Measurements from ENCODE around the gene GNB1L. TPM values are rescaled to one million over a fixed set of nuclear protein-coding genes. Genes with fewer than 3 reads are reported as not detected.
A peak's percentile ranks its signal among the peaks of the same experiment; 100 is the strongest.

Gene GNB1L
- total and polyA plus RNA-seq, 5 donors from 2014 or later, result 8.2 to 29.8 (median 15.2) TPM

DNA sequence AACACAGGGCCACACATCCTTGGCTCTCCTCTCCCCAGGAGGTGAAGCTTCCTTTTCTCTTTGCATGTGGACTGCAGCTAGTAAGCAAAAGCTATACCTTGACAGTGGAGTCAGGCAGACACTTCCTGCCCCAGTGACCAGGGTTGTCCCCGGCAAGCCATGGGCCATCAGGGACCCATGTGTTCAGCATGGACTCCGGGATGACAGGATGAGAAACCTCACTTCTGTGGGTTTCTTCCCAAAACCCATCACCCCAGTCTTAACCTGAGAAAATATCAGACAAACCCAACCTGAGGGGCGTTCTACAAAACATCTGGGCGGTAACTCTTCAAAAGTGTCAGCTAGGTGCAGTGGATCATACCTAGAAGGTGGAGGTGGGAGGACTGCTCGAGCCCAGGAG lies 40.2 kb downstream of the GNB1L start:
- Mint-ChIP-seq H3K4me1 (peaks cover 0 to 22% (median 2%) of the 10 kb centered on the region in 4 donors), H3K4me3 (no peak overlapping the region), H3K9me3 (no peaks in the 10 kb centered on the region), H3K36me3 (peaks cover 6% of the 10 kb centered on the region), H3K27ac (peak overlapping the region in 1 of 3 donors; percentile 55), H3K27me3 (no peaks in the 10 kb centered on the region)
- no peak overlapping the region for H3K4me3 ChIP-seq (ENCODE audit: low read depth, low read length)
- H3K27ac ChIP-seq (ENCODE audit: insufficient read depth, low read length, poor library complexity, severe bottlenecking), result no peak overlapping the region
- ATAC-seq (ENCODE audit: low read depth in 2 of 2), result no peak
- peaks cover 10% of the 10 kb centered on the region for H3K4me1 ChIP-seq (ENCODE audit: control insufficient read depth, insufficient read depth, low read length, poor library complexity, severe bottlenecking)
- no peaks in the 10 kb centered on the region for H3K27me3 ChIP-seq (ENCODE audit: control insufficient read depth, insufficient read depth, low read length)
- H3K9me3 ChIP-seq (ENCODE audit: control insufficient read depth in 2 of 2, low read length in 2 of 2), result no peaks in the 10 kb centered on the region
- no peak for DNase-seq
- peaks cover 4% of the 10 kb centered on the region for H3K36me3 ChIP-seq (ENCODE audit: control insufficient read depth, insufficient read depth, low read length)

DNA sequence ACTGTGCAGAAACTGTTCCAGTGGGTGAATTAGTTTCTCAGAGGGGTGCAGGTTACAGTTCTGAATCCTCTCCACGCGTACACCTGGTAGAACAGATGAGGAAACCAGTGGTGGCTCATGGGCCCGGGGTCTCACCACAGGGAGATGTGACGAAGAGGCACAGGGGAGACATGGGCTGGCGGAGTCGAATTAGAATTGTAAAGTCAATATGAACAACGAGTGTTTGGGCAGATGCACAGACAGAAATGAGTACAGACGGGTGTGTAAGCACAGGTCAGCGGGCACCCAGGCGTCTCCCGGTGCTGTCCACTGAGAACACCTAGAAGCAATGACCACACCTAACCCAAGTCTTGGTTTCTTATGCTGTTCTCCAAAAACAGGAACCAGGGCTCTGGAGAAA lies 41.8 kb downstream of the GNB1L start:
- H3K4me3 Mint-ChIP-seq, result no peak overlapping the region
- H3K4me1 Mint-ChIP-seq, result peaks cover 0 to 26% (median 2%) of the 10 kb centered on the region in 4 donors
- H3K9me3 Mint-ChIP-seq, result no peaks in the 10 kb centered on the region
- H3K36me3 ChIP-seq (ENCODE audit: control insufficient read depth, insufficient read depth, low read length), result peaks cover 4% of the 10 kb centered on the region
- no peak overlapping the region for H3K27ac ChIP-seq (ENCODE audit: insufficient read depth, low read length, poor library complexity, severe bottlenecking)
- H3K4me3 ChIP-seq (ENCODE audit: low read depth, low read length), result no peak overlapping the region
- H3K27ac Mint-ChIP-seq, result peak overlapping the region in 1 of 3 donors; percentile 25
- peaks cover 9% of the 10 kb centered on the region for H3K36me3 Mint-ChIP-seq
- no peaks in the 10 kb centered on the region for H3K27me3 ChIP-seq (ENCODE audit: control insufficient read depth, insufficient read depth, low read length)
- no peak for DNase-seq
- no peaks in the 10 kb centered on the region for H3K9me3 ChIP-seq (ENCODE audit: control insufficient read depth in 2 of 2, low read length in 2 of 2)
- H3K4me1 ChIP-seq (ENCODE audit: control insufficient read depth, insufficient read depth, low read length, poor library complexity, severe bottlenecking), result peaks cover 10% of the 10 kb centered on the region
- H3K27me3 Mint-ChIP-seq, result no peaks in the 10 kb centered on the region
- no peak for ATAC-seq (ENCODE audit: low read depth in 2 of 2)

DNA sequence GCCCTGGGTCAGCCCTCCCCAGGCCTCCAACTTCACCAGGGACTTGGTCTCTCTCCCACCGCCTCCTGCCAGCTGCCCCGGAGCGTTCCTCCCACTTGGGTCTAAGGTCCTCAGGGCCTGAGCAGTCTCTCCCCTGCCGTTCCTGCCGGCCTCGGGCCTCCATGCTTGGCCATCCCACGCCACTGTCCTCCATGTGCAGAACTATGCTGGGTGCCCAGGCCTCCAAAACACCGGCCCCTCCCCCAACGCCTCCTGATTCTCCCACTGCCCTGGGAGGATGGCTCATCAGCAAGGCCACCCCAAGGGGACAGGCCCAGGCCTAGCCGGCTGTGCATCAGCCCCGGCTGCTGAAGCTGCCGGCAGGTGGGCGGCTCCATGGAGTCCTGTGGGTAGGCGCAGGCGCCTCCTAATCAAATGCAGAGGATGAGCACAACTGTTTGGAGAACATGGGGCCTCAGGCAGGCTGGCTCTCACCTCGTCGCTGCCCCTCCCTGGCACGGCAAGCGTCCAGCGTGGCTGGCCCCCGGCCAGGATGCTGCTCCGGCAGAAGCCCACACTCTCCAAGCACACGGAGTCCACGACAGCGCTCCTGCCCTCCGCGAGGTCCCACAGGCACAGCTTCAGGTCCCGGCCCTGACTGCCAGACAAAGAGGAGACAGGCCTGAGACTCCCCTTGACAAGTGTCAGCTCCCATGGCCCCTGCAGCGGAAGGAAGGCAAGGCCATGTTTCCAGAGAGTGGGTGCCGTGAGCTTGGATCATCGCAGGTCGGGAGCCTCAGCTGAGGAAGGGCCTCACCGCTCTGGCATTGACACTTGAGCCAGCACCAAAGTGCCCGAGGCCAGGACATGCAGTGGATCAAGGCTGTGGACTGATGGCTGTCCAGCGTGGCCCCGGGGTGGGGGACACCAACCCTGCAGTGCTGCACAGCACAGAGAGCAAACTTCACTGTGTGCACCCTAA lies 42.6 kb downstream of the GNB1L start:
- H3K27me3 ChIP-seq (ENCODE audit: control insufficient read depth, insufficient read depth, low read length), result no peaks in the 10 kb centered on the region
- DNase-seq, result no peak
- Mint-ChIP-seq H3K36me3 (peaks cover 9% of the 10 kb centered on the region), H3K9me3 (no peaks in the 10 kb centered on the region), H3K27ac (peak overlapping the region in 1 of 3 donors; percentile 25), H3K4me1 (peaks cover 0 to 26% (median 2%) of the 10 kb centered on the region in 4 donors), H3K27me3 (no peaks in the 10 kb centered on the region), H3K4me3 (no peak overlapping the region)
- no peaks in the 10 kb centered on the region for H3K9me3 ChIP-seq (ENCODE audit: control insufficient read depth in 2 of 2, low read length in 2 of 2)
- ATAC-seq (ENCODE audit: low read depth in 2 of 2), result no peak
- H3K36me3 ChIP-seq (ENCODE audit: control insufficient read depth, insufficient read depth, low read length), result peaks cover 4% of the 10 kb centered on the region
- H3K27ac ChIP-seq (ENCODE audit: insufficient read depth, low read length, poor library complexity, severe bottlenecking), result no peak overlapping the region
- H3K4me1 ChIP-seq (ENCODE audit: control insufficient read depth, insufficient read depth, low read length, poor library complexity, severe bottlenecking), result peaks cover 10% of the 10 kb centered on the region
- H3K4me3 ChIP-seq (ENCODE audit: low read depth, low read length), result no peak overlapping the region

DNA sequence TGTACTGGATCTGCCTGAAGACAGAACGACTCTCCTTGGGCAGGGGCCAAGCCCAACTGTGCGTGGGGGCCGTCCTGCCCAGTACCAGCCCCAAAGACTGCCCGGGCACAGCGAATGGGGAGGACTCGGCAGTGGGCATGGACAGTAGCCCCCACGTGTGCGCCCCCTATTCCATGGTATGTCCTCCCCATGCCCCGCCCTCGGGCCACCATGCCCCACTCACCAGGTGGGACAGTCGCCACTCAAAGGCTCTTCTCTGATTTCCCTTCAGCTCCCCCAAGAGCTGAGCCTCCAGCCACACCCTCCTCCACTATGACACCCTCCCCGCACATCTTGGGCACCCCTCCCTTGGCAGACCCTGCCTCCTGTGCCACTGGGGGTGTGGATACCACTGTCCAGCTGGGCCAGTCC lies 43.5 kb downstream of the GNB1L start:
- Mint-ChIP-seq H3K27ac (peak overlapping the region; percentile 48 to 78 (median 66)), H3K4me1 (peaks cover 0 to 26% (median 1%) of the 10 kb centered on the region in 4 donors)
- no peak for DNase-seq

DNA sequence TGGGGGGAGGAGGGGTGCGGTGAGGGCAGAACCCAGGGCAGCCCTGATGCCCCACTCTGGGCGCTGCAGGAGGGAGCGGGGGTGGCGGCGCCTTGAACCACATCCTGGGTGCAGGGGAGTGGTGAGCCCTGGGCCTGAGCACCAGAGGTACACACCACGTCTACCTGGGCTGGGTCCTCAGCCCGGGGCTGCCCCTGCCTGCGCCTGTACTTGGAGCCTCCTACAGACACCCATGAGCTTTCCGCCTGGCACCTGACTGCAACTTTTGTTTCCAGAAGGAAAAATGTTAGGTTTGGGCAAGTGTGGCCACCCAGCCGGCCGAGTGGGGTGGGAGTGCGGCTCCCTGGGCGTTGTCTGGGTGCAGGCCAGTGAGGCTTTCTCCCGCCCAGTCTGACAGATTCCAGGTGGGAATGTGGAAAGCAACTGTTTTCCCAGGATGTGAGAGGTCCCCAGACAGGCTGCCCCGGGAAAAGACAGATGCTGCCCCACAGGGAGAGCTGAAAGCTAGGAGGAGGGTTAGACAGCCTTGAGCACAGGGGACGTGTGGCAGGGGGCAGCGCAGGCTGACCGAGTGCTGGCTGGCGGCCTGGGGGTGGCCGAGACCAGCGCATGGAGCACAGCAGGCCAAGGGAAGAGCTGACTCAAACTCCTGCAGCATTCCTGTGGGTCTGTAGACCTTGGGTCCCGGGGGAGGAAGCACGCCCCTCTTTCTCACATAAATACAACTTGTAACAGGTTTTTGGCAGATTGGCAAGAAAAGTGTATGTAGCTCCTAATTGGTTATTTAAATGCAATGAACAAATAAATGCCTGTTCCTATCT lies 44.1 kb downstream of the GNB1L start:
- Mint-ChIP-seq H3K27ac (peak overlapping the region; percentile 48 to 78 (median 66)), H3K4me1 (peaks cover 0 to 24% (median 0%) of the 10 kb centered on the region in 4 donors)
- peak; percentile 74 to 88 for ATAC-seq (ENCODE audit: low read depth in 2 of 2)

More for the DNA sequence above, 43.5 kb downstream of the GNB1L start:
- Histone ChIP-seq H3K36me3 (ENCODE audit: control insufficient read depth, insufficient read depth, low read length) (peaks cover 4% of the 10 kb centered on the region), H3K4me3 (ENCODE audit: low read depth, low read length) (no peak overlapping the region), H3K27ac (ENCODE audit: insufficient read depth, low read length, poor library complexity, severe bottlenecking) (no peak overlapping the region), H3K4me1 (ENCODE audit: control insufficient read depth, insufficient read depth, low read length, poor library complexity, severe bottlenecking) (peaks cover 10% of the 10 kb centered on the region), H3K9me3 (ENCODE audit: control insufficient read depth in 2 of 2, low read length in 2 of 2) (no peaks in the 10 kb centered on the region), H3K27me3 (ENCODE audit: control insufficient read depth, insufficient read depth, low read length) (no peaks in the 10 kb centered on the region)
- Mint-ChIP-seq H3K27me3 (no peaks in the 10 kb centered on the region), H3K9me3 (no peaks in the 10 kb centered on the region), H3K36me3 (peaks cover 9% of the 10 kb centered on the region), H3K4me3 (no peak overlapping the region)
- no peak for ATAC-seq (ENCODE audit: low read depth in 2 of 2)

DNA sequence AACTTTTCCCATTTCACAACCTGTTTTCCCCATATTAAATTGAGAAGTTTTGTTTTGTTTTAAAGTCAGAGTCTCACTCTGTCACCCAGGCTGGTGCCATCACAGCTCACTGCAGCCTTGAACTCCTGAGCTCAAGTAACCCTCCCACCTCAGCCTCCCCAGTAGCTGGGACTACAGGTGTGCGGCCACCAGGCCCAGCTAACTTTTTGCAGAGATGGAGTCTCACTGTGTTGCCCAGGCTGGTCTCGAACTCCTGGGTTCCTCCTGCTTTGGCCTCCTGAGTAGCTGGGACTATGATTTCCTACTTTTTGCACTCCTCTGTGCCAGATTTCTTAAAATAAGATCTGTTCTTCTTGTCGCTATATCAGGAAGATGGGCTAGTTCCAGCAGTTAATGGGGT lies 44.9 kb downstream of the GNB1L start:
- no peak for ATAC-seq (ENCODE audit: low read depth in 2 of 2)
- Histone ChIP-seq H3K4me3 (ENCODE audit: low read depth, low read length) (no peak overlapping the region), H3K36me3 (ENCODE audit: control insufficient read depth, insufficient read depth, low read length) (peaks cover 4% of the 10 kb centered on the region), H3K4me1 (ENCODE audit: control insufficient read depth, insufficient read depth, low read length, poor library complexity, severe bottlenecking) (peaks cover 10% of the 10 kb centered on the region), H3K9me3 (ENCODE audit: control insufficient read depth in 2 of 2, low read length in 2 of 2) (no peaks in the 10 kb centered on the region), H3K27ac (ENCODE audit: insufficient read depth, low read length, poor library complexity, severe bottlenecking) (no peak overlapping the region), H3K27me3 (ENCODE audit: control insufficient read depth, insufficient read depth, low read length) (no peaks in the 10 kb centered on the region)
- Mint-ChIP-seq H3K4me3 (no peak overlapping the region), H3K36me3 (peaks cover 9% of the 10 kb centered on the region), H3K4me1 (peaks cover 0 to 24% (median 0%) of the 10 kb centered on the region in 4 donors), H3K9me3 (no peaks in the 10 kb centered on the region), H3K27ac (peak overlapping the region in 2 of 3 donors; percentile 25 to 78), H3K27me3 (no peaks in the 10 kb centered on the region)
- no peak for DNase-seq

More for the DNA sequence above, 44.1 kb downstream of the GNB1L start:
- H3K27ac ChIP-seq (ENCODE audit: insufficient read depth, low read length, poor library complexity, severe bottlenecking), result no peak overlapping the region
- H3K4me3 Mint-ChIP-seq, result no peak overlapping the region
- no peak overlapping the region for H3K4me3 ChIP-seq (ENCODE audit: low read depth, low read length)
- peaks cover 4% of the 10 kb centered on the region for H3K36me3 ChIP-seq (ENCODE audit: control insufficient read depth, insufficient read depth, low read length)
- H3K9me3 Mint-ChIP-seq, result no peaks in the 10 kb centered on the region
- H3K36me3 Mint-ChIP-seq, result peaks cover 9% of the 10 kb centered on the region
- H3K9me3 ChIP-seq (ENCODE audit: control insufficient read depth in 2 of 2, low read length in 2 of 2), result no peaks in the 10 kb centered on the region
- H3K27me3 Mint-ChIP-seq, result no peaks in the 10 kb centered on the region
- peak in 2 of 3 donors; percentile 46 to 74 for DNase-seq
- H3K27me3 ChIP-seq (ENCODE audit: control insufficient read depth, insufficient read depth, low read length), result no peaks in the 10 kb centered on the region
- H3K4me1 ChIP-seq (ENCODE audit: control insufficient read depth, insufficient read depth, low read length, poor library complexity, severe bottlenecking), result peaks cover 10% of the 10 kb centered on the region

DNA sequence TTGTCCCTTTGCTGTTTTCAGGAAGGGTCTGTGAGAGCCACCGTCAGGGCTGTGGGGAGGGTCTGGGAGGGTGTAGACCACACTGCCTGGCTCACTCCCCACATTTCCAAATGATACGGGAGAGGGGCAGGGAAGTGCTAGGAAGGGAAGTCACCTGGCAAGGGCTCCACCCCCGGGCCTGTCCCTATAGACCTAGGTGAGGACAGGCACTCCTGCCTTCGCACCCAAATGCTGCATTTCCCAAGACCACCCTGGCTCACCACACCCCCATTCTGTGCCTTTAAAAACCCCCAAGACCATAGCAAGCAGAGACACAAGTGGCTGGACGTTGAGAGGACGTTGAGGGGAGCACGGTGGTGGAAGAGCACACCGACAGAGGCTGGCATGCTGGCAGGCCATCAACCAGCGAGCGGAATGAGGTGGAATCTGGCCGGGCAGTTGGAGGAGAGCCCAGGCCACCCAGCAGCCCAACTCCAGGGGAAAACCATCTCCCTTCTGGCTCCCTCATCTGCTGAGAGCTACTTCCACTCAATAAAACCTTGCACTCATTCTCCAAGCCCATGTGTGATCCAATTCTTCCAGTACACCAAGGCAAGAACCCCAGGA lies 45.7 kb downstream of the GNB1L start:
- DNase-seq (no peak), ATAC-seq (ENCODE audit: low read depth in 2 of 2) (no peak)
- H3K9me3 ChIP-seq (ENCODE audit: control insufficient read depth in 2 of 2, low read length in 2 of 2), result no peaks in the 10 kb centered on the region
- H3K4me3 ChIP-seq (ENCODE audit: low read depth, low read length), result no peak overlapping the region
- H3K4me3 Mint-ChIP-seq, result no peak overlapping the region
- H3K36me3 ChIP-seq (ENCODE audit: control insufficient read depth, insufficient read depth, low read length), result peaks cover 3% of the 10 kb centered on the region
- H3K4me1 ChIP-seq (ENCODE audit: control insufficient read depth, insufficient read depth, low read length, poor library complexity, severe bottlenecking), result peaks cover 10% of the 10 kb centered on the region
- H3K27ac ChIP-seq (ENCODE audit: insufficient read depth, low read length, poor library complexity, severe bottlenecking), result no peak overlapping the region
- no peaks in the 10 kb centered on the region for H3K9me3 Mint-ChIP-seq
- H3K4me1 Mint-ChIP-seq, result peaks cover 0 to 24% (median 0%) of the 10 kb centered on the region in 4 donors
- peak overlapping the region in 1 of 3 donors; percentile 75 for H3K27ac Mint-ChIP-seq
- peaks cover 9% of the 10 kb centered on the region for H3K36me3 Mint-ChIP-seq
- no peaks in the 10 kb centered on the region for H3K27me3 Mint-ChIP-seq
- H3K27me3 ChIP-seq (ENCODE audit: control insufficient read depth, insufficient read depth, low read length), result no peaks in the 10 kb centered on the region
